ENCODE measurements around the gene FANCC. TPM values are rescaled to one million over a fixed set of nuclear protein-coding genes. Genes with fewer than 3 reads are reported as not detected.
A peak's percentile ranks its signal among the peaks of the same experiment; 100 is the strongest.

The FANCC gene
- total RNA-seq, 1 donor from 2014 or later: 7.9 TPM

GRCh38 chr9:95060234-95060633, 257.3 kb downstream of the FANCC start:
- no peak overlapping the region for H3K4me3 Mint-ChIP-seq (ENCODE audit: unreplicated experiment)
- H3K9me3 ChIP-seq (ENCODE audit: insufficient read depth, low read depth, low read length): no peaks in the 10 kb centered on the region
- no peak overlapping the region for H3K27ac Mint-ChIP-seq (ENCODE audit: unreplicated experiment)
- no peaks in the 10 kb centered on the region for H3K27me3 ChIP-seq (ENCODE audit: insufficient read depth, low read length)
- H3K36me3 Mint-ChIP-seq (ENCODE audit: low read depth, unreplicated experiment): peaks cover 6% of the 10 kb centered on the region
- DNase-seq (ENCODE audit: low read depth) (peak; percentile 52), FAIRE-seq (no peak)
- peak overlapping the region; percentile 19 for H3K9ac ChIP-seq (ENCODE audit: low read length)
- H3K27me3 Mint-ChIP-seq (ENCODE audit: low read depth, unreplicated experiment): no peaks in the 10 kb centered on the region
- H3K4me1 Mint-ChIP-seq (ENCODE audit: low read depth, unreplicated experiment): peaks cover 62% of the 10 kb centered on the region
- no peak overlapping the region for H2AFZ ChIP-seq (ENCODE audit: low read depth, low read length)
- no peak for TF ChIP-seq CTCF (IDR thresholded peaks at IDR 0.05; ENCODE audit: insufficient read depth, low read depth, low read length)
- no peak for TF ChIP-seq EZH2 (IDR thresholded peaks at IDR 0.05; ENCODE audit: insufficient read depth, low read length)
- no peak overlapping the region for H3K4me3 ChIP-seq (ENCODE audit: insufficient read depth, low read depth, low read length)
- H3K4me2 ChIP-seq (ENCODE audit: low read length): peak overlapping the region; percentile 50
- peaks cover 98% of the 10 kb centered on the region for H4K20me1 ChIP-seq (ENCODE audit: insufficient read depth, low read length)
- H3K36me3 ChIP-seq (ENCODE audit: insufficient read depth, low read length): peaks cover 28% of the 10 kb centered on the region
- peaks cover 99% of the 10 kb centered on the region for H3K79me2 ChIP-seq (ENCODE audit: insufficient read depth, low read length)
- peak overlapping the region; percentile 38 for H3K27ac ChIP-seq (ENCODE audit: low read depth, low read length)
- H3K4me1 ChIP-seq (ENCODE audit: insufficient read depth, low read length): peaks cover 53% of the 10 kb centered on the region
- no peaks in the 10 kb centered on the region for H3K9me3 Mint-ChIP-seq (ENCODE audit: unreplicated experiment)

GRCh38 chr9:95058795-95059386, 258.6 kb downstream of the FANCC start:
- Histone ChIP-seq H3K36me3 (ENCODE audit: insufficient read depth, low read length) (peaks cover 20% of the 10 kb centered on the region), H3K27ac (ENCODE audit: low read depth, low read length) (no peak overlapping the region), H3K9ac (ENCODE audit: low read length) (peak overlapping the region; percentile 2), H3K4me1 (ENCODE audit: insufficient read depth, low read length) (peaks cover 65% of the 10 kb centered on the region), H3K79me2 (ENCODE audit: insufficient read depth, low read length) (peaks cover 100% of the 10 kb centered on the region), H3K4me2 (ENCODE audit: low read length) (peak overlapping the region; percentile 82), H4K20me1 (ENCODE audit: insufficient read depth, low read length) (peaks cover 91% of the 10 kb centered on the region), H2AFZ (ENCODE audit: low read depth, low read length) (no peak overlapping the region), H3K4me3 (ENCODE audit: insufficient read depth, low read depth, low read length) (no peak overlapping the region), H3K9me3 (ENCODE audit: insufficient read depth, low read depth, low read length) (no peaks in the 10 kb centered on the region), H3K27me3 (ENCODE audit: insufficient read depth, low read length) (no peaks in the 10 kb centered on the region)
- peaks cover 72% of the 10 kb centered on the region for H3K4me1 Mint-ChIP-seq (ENCODE audit: low read depth, unreplicated experiment)
- H3K4me3 Mint-ChIP-seq (ENCODE audit: unreplicated experiment): no peak overlapping the region
- TF ChIP-seq CTCF (IDR thresholded peaks at IDR 0.05; ENCODE audit: insufficient read depth, low read depth, low read length) (no peak), EZH2 (IDR thresholded peaks at IDR 0.05; ENCODE audit: insufficient read depth, low read length) (no peak)
- FAIRE-seq (no peak), DNase-seq (ENCODE audit: low read depth) (peak; percentile 58)
- peaks cover 7% of the 10 kb centered on the region for H3K36me3 Mint-ChIP-seq (ENCODE audit: low read depth, unreplicated experiment)
- H3K27ac Mint-ChIP-seq (ENCODE audit: unreplicated experiment): no peak overlapping the region
- H3K9me3 Mint-ChIP-seq (ENCODE audit: unreplicated experiment): no peaks in the 10 kb centered on the region
- H3K27me3 Mint-ChIP-seq (ENCODE audit: low read depth, unreplicated experiment): no peaks in the 10 kb centered on the region

GRCh38 chr9:95058121-95058785, 259.3 kb downstream of the FANCC start:
- peak overlapping the region; percentile 2 for H3K9ac ChIP-seq (ENCODE audit: low read length)

More at GRCh38 chr9:95058121-95058785, 259.3 kb downstream of the FANCC start:
- TF ChIP-seq EZH2 (IDR thresholded peaks at IDR 0.05; ENCODE audit: insufficient read depth, low read length): no peak
- no peak for TF ChIP-seq CTCF (IDR thresholded peaks at IDR 0.05; ENCODE audit: insufficient read depth, low read depth, low read length)
- H3K79me2 ChIP-seq (ENCODE audit: insufficient read depth, low read length): peaks cover 100% of the 10 kb centered on the region
- peak overlapping the region; percentile 82 for H3K4me2 ChIP-seq (ENCODE audit: low read length)
- H3K27me3 ChIP-seq (ENCODE audit: insufficient read depth, low read length): no peaks in the 10 kb centered on the region
- FAIRE-seq (no peak), DNase-seq (ENCODE audit: low read depth) (no peak)
- H3K4me3 Mint-ChIP-seq (ENCODE audit: unreplicated experiment): peak overlapping the region; percentile 58
- peaks cover 65% of the 10 kb centered on the region for H3K4me1 ChIP-seq (ENCODE audit: insufficient read depth, low read length)
- no peaks in the 10 kb centered on the region for H3K9me3 Mint-ChIP-seq (ENCODE audit: unreplicated experiment)
- no peaks in the 10 kb centered on the region for H3K27me3 Mint-ChIP-seq (ENCODE audit: low read depth, unreplicated experiment)
- H4K20me1 ChIP-seq (ENCODE audit: insufficient read depth, low read length): peaks cover 91% of the 10 kb centered on the region
- H2AFZ ChIP-seq (ENCODE audit: low read depth, low read length): no peak overlapping the region
- H3K36me3 ChIP-seq (ENCODE audit: insufficient read depth, low read length): peaks cover 16% of the 10 kb centered on the region
- no peak overlapping the region for H3K4me3 ChIP-seq (ENCODE audit: insufficient read depth, low read depth, low read length)
- H3K36me3 Mint-ChIP-seq (ENCODE audit: low read depth, unreplicated experiment): peaks cover 12% of the 10 kb centered on the region
- no peak overlapping the region for H3K27ac ChIP-seq (ENCODE audit: low read depth, low read length)
- H3K27ac Mint-ChIP-seq (ENCODE audit: unreplicated experiment): peak overlapping the region; percentile 87
- peaks cover 78% of the 10 kb centered on the region for H3K4me1 Mint-ChIP-seq (ENCODE audit: low read depth, unreplicated experiment)
- H3K9me3 ChIP-seq (ENCODE audit: insufficient read depth, low read depth, low read length): no peaks in the 10 kb centered on the region
